ENCODE measurements around the gene HSF5.

The HSF5 gene

GRCh38 chr17:58386708-58387107 is 101.5 kb downstream of the HSF5 start:
- no peak for DNase-seq (ENCODE audit: low read depth in 2 of 2)

- no peak for DNase-seq (ENCODE audit: low read depth in 2 of 2)
These were observed 102.8 kb downstream of the HSF5 start for GRCh38 chr17:58385359-58385899.

GRCh38 chr17:58384897-58385296 is 103.3 kb downstream of the HSF5 start:
- no peak for DNase-seq (ENCODE audit: low read depth in 2 of 2)

GRCh38 chr17:58383892-58384462 is 104.2 kb downstream of the HSF5 start:
- DNase-seq (ENCODE audit: low read depth in 2 of 2) = no peak

- DNase-seq (ENCODE audit: low read depth in 2 of 2) = no peak
These were observed 105.4 kb downstream of the HSF5 start for GRCh38 chr17:58382872-58383242.

GRCh38 chr17:58382108-58382871 is 105.9 kb downstream of the HSF5 start:
- DNase-seq (ENCODE audit: low read depth in 2 of 2) = no peak

GRCh38 chr17:58381124-58382035 is 106.8 kb downstream of the HSF5 start:
- no peak for DNase-seq (ENCODE audit: low read depth in 2 of 2)

- DNase-seq (ENCODE audit: low read depth in 2 of 2) = no peak
These were observed 107.7 kb downstream of the HSF5 start for GRCh38 chr17:58380207-58381123.

- DNase-seq (ENCODE audit: low read depth in 2 of 2) = no peak
These were observed 108.7 kb downstream of the HSF5 start for GRCh38 chr17:58379511-58379824.

- DNase-seq (ENCODE audit: low read depth in 2 of 2) = no peak
These were observed 109.3 kb downstream of the HSF5 start for GRCh38 chr17:58378733-58379510.

- DNase-seq (ENCODE audit: low read depth in 2 of 2) = no peak
These were observed 110.5 kb downstream of the HSF5 start for GRCh38 chr17:58377661-58378060.

GRCh38 chr17:58377093-58377601 is 111.1 kb downstream of the HSF5 start:
- no peak for DNase-seq (ENCODE audit: low read depth in 2 of 2)

- DNase-seq (ENCODE audit: low read depth in 2 of 2) = no peak
These were observed 111.7 kb downstream of the HSF5 start for GRCh38 chr17:58376472-58377000.

GRCh38 chr17:58375811-58376210 is 112.4 kb downstream of the HSF5 start:
- DNase-seq (ENCODE audit: low read depth in 2 of 2) = no peak

GRCh38 chr17:58375256-58375655 is 113.0 kb downstream of the HSF5 start:
- no peak for DNase-seq (ENCODE audit: low read depth in 2 of 2)

- DNase-seq (ENCODE audit: low read depth in 2 of 2) = no peak
These were observed 114.3 kb downstream of the HSF5 start for GRCh38 chr17:58373923-58374322.

GRCh38 chr17:58373003-58373402 is 115.2 kb downstream of the HSF5 start:
- DNase-seq (ENCODE audit: low read depth in 2 of 2) = no peak

- DNase-seq (ENCODE audit: low read depth in 2 of 2) = no peak
These were observed 116.8 kb downstream of the HSF5 start for GRCh38 chr17:58371300-58371950.

- DNase-seq (ENCODE audit: low read depth in 2 of 2) = no peak
These were observed 117.5 kb downstream of the HSF5 start for GRCh38 chr17:58370716-58371115.

GRCh38 chr17:58370309-58370708 is 117.9 kb downstream of the HSF5 start:
- DNase-seq (ENCODE audit: low read depth in 2 of 2) = no peak

Data from stimulated activated CD4-positive, alpha-beta T cell treated with anti-CD3 and anti-CD28 coated beads, Interleukin-4, amount 100 ng/mL, for 48 hours (primary cell).